ENCODE data around the gene CHRNE.
"Not testable (repeated sequence)": the region's sequence is repeated elsewhere in the genome, so short reads cannot be mapped to it uniquely, and the experiment has no call there.

The CHRNE gene

GRCh38 chr17:4934173-4934979 lies 31.5 kb upstream of the CHRNE start:
- H3K36me3 Mint-ChIP-seq (ENCODE audit: low read depth): peaks cover 47% of the 10 kb centered on the region

GRCh38 chr17:4933646-4934045 lies 30.7 kb upstream of the CHRNE start:
- H3K27me3 Mint-ChIP-seq (ENCODE audit: low read depth): no peaks in the 10 kb centered on the region
- peak overlapping the region; percentile 67 for H3K27ac Mint-ChIP-seq
- H3K36me3 Mint-ChIP-seq (ENCODE audit: low read depth): peaks cover 46% of the 10 kb centered on the region
- peaks cover 27% of the 10 kb centered on the region for H3K4me1 Mint-ChIP-seq (ENCODE audit: low read depth)
- no peak for DNase-seq (ENCODE audit: low spot score)
- no peaks in the 10 kb centered on the region for H3K9me3 Mint-ChIP-seq
- peak overlapping the region; percentile 12 for H3K4me3 Mint-ChIP-seq

More at GRCh38 chr17:4934173-4934979, 31.5 kb upstream of the CHRNE start:
- Mint-ChIP-seq H3K9me3 (no peaks in the 10 kb centered on the region), H3K4me1 (ENCODE audit: low read depth) (peaks cover 31% of the 10 kb centered on the region), H3K4me3 (peak overlapping the region; percentile 12), H3K27ac (peak overlapping the region; percentile 67), H3K27me3 (ENCODE audit: low read depth) (no peaks in the 10 kb centered on the region)
- DNase-seq (ENCODE audit: low spot score): no peak

- Mint-ChIP-seq H3K27ac (no peak overlapping the region), H3K36me3 (ENCODE audit: low read depth) (peaks cover 41% of the 10 kb centered on the region), H3K4me1 (ENCODE audit: low read depth) (peaks cover 21% of the 10 kb centered on the region), H3K27me3 (ENCODE audit: low read depth) (no peaks in the 10 kb centered on the region), H3K4me3 (no peak overlapping the region), H3K9me3 (no peaks in the 10 kb centered on the region)
- DNase-seq (ENCODE audit: low spot score): no peak
These were observed 29.9 kb upstream of the CHRNE start for GRCh38 chr17:4932756-4933155.

DNA sequence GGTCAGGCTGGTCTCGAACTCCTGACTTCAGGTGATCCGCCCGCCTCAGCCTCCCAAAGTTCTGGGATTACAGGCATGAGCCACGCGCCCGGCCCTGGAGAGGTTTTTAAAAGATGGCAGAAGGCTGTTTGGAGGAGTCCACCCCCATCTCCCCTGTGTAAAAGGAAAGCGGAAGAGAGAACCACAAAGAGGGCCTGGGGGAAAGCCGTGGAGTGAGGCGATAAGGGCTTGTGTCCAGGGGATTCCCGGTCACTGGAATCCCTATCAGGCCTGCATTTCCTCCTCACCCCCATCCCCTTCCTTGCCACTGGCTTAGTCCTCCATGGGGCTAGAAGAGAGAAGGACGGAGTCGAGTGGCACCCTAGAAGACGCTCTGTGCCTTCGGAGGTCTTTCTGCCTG lies 29.1 kb upstream of the CHRNE start, which contains the start of gene GP1BA:
TSS of gene GP1BA (plus strand) at position 315 of the 400 bp plus-strand sequence. CDS start 328 bp downstream, outside the sequence.
- Mint-ChIP-seq H3K27me3 (ENCODE audit: low read depth) (no peaks in the 10 kb centered on the region), H3K4me1 (ENCODE audit: low read depth) (peaks cover 21% of the 10 kb centered on the region), H3K27ac (peak within 1 kb of the TSS; percentile 15), H3K36me3 (ENCODE audit: low read depth) (peaks cover 37% of the 10 kb centered on the region), H3K9me3 (no peaks in the 10 kb centered on the region), H3K4me3 (no peak within 1 kb of the TSS)
- DNase-seq (ENCODE audit: low spot score): no peak

GRCh38 chr17:4928881-4929280 lies 26.0 kb upstream of the CHRNE start:
- Mint-ChIP-seq H3K9me3 (no peaks in the 10 kb centered on the region), H3K27me3 (ENCODE audit: low read depth) (no peaks in the 10 kb centered on the region), H3K27ac (no peak overlapping the region), H3K4me3 (no peak overlapping the region), H3K36me3 (ENCODE audit: low read depth) (peaks cover 27% of the 10 kb centered on the region), H3K4me1 (ENCODE audit: low read depth) (peaks cover 6% of the 10 kb centered on the region)
- DNase-seq (ENCODE audit: low spot score): no peak

- H3K36me3 Mint-ChIP-seq (ENCODE audit: low read depth): peaks cover 22% of the 10 kb centered on the region
- DNase-seq (ENCODE audit: low spot score); H3K9me3 Mint-ChIP-seq; H3K4me3 Mint-ChIP-seq; H3K27me3 Mint-ChIP-seq (ENCODE audit: low read depth); H3K4me1 Mint-ChIP-seq (ENCODE audit: low read depth): not testable (repeated sequence)
- H3K27ac Mint-ChIP-seq: peak overlapping the region; percentile 3
These were observed 23.9 kb upstream of the CHRNE start for GRCh38 chr17:4926577-4927335.

DNA sequence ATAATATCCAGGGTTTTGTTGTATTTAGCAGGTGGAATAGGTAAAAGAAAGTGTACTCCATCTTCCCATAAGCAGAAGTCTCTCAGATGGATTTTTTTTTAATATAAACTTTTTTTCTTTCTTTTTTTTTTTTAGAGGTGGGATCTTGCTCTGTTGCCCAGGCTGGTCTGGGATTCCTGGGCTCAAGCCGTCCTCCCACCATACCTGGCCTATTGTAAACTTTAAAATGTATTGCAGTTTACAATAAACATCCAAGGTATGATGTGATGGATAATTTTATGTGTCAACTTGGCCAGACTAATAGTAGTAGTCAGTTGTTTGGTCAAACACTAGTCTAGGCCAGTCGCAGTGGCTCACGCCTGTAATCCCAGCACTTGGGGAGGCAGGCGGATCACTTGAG lies 18.4 kb upstream of the CHRNE start:
- Mint-ChIP-seq H3K27ac (no peak overlapping the region), H3K36me3 (ENCODE audit: low read depth) (peaks cover under 1% of the 10 kb centered on the region), H3K4me3 (no peak overlapping the region), H3K27me3 (ENCODE audit: low read depth) (no peaks in the 10 kb centered on the region), H3K9me3 (no peaks in the 10 kb centered on the region), H3K4me1 (ENCODE audit: low read depth) (no peaks in the 10 kb centered on the region)
- no peak for DNase-seq (ENCODE audit: low spot score)

GRCh38 chr17:4920351-4921048 lies 17.6 kb upstream of the CHRNE start:
- Mint-ChIP-seq H3K9me3 (no peaks in the 10 kb centered on the region), H3K4me1 (ENCODE audit: low read depth) (no peaks in the 10 kb centered on the region), H3K27me3 (ENCODE audit: low read depth) (no peaks in the 10 kb centered on the region), H3K27ac (no peak overlapping the region), H3K4me3 (no peak overlapping the region), H3K36me3 (ENCODE audit: low read depth) (no peaks in the 10 kb centered on the region)
- no peak for DNase-seq (ENCODE audit: low spot score)

- Mint-ChIP-seq H3K9me3 (no peaks in the 10 kb centered on the region), H3K4me3 (no peak overlapping the region), H3K36me3 (ENCODE audit: low read depth) (no peaks in the 10 kb centered on the region), H3K27me3 (ENCODE audit: low read depth) (no peaks in the 10 kb centered on the region), H3K27ac (no peak overlapping the region), H3K4me1 (ENCODE audit: low read depth) (no peaks in the 10 kb centered on the region)
- no peak for DNase-seq (ENCODE audit: low spot score)
These were observed 16.7 kb upstream of the CHRNE start for GRCh38 chr17:4919511-4920047.

DNA sequence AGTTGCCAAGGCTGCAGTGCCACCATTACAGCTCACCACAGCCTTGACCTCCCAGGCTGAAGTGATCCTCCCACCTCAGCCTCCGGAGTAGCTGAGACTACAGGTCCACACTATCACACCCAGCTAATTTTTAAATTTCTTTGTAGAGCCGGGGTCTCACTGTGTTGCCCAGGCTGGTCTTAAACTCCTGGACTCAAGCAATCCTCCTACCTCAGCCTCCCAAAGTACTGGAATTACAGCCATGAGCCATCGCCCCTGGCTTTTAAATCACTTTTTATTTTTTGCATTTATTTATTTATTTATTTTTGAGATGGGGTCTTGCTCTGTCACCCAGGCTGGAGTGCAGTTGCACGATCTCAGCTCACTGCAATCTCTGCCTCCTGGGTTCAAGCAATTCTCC lies 11.7 kb upstream of the CHRNE start:
- not testable (repeated sequence) for H3K27ac Mint-ChIP-seq; H3K36me3 Mint-ChIP-seq (ENCODE audit: low read depth); H3K4me3 Mint-ChIP-seq; H3K4me1 Mint-ChIP-seq (ENCODE audit: low read depth); DNase-seq (ENCODE audit: low spot score); H3K9me3 Mint-ChIP-seq; H3K27me3 Mint-ChIP-seq (ENCODE audit: low read depth)

GRCh38 chr17:4913994-4914393 lies 11.1 kb upstream of the CHRNE start:
- no peaks in the 10 kb centered on the region for H3K9me3 Mint-ChIP-seq
- H3K4me3 Mint-ChIP-seq: no peak overlapping the region
- no peaks in the 10 kb centered on the region for H3K36me3 Mint-ChIP-seq (ENCODE audit: low read depth)
- DNase-seq (ENCODE audit: low spot score): no peak
- H3K27ac Mint-ChIP-seq: no peak overlapping the region
- H3K4me1 Mint-ChIP-seq (ENCODE audit: low read depth): no peaks in the 10 kb centered on the region
- H3K27me3 Mint-ChIP-seq (ENCODE audit: low read depth): no peaks in the 10 kb centered on the region

DNA sequence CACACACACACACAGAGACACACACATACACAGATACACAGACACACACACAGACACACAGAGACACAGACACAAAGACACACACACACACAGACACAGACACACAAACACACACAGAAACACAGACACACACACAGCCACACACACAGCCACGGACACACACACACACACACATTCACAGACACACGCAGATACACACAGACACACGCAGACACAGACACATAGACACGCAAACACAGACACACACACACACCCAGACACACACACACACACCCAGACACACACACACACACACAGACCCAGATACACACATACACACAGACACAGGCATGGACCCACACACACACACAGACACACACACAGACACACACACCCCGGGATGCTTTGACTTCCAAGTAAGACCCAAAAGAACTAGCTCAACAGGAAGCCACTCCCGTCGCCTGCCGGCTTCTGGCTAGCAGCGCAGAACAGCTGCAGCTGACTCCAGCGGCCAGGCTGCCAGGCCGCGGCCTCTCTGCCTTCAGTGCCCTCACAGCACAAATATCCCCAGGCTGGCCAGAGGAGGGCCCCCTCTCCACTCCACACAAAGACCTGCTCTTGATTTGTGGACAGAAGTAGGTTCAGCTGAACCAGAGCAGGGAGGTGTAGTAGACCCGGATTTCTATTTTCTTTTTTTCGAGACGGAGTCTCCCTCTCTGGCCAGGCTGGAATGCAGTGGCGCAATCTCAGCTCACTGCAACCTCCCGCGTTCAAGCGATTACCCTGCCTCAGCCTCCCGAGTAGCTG lies 6.0 kb upstream of the CHRNE start:
- Mint-ChIP-seq H3K27me3 (ENCODE audit: low read depth) (no peaks in the 10 kb centered on the region), H3K9me3 (no peaks in the 10 kb centered on the region), H3K4me3 (no peak overlapping the region), H3K4me1 (ENCODE audit: low read depth) (no peaks in the 10 kb centered on the region), H3K27ac (no peak overlapping the region), H3K36me3 (ENCODE audit: low read depth) (no peaks in the 10 kb centered on the region)
- DNase-seq (ENCODE audit: low spot score): peak; percentile 76

DNA sequence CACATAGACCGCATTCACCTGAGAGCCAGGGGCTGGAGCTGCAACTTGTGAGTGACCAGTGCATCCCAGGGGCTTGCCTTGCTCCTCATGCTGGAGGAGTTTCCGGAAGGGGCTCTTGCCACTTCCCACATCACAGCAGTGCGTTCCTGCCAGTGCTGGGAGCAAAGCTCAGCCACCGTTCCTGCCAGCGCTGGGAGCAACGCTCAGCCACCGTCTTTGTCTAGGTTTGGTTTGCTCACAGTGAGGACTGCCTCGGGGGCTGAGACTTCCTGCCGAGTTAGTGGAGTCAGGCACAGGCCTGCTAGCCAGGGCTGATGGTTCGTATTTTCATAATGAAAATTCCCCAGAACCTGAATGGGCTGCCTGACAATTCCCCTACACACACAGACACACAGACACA lies 5.4 kb upstream of the CHRNE start:
- Mint-ChIP-seq H3K4me3 (no peak overlapping the region), H3K9me3 (no peaks in the 10 kb centered on the region), H3K4me1 (ENCODE audit: low read depth) (peaks cover 4% of the 10 kb centered on the region), H3K27ac (no peak overlapping the region), H3K36me3 (ENCODE audit: low read depth) (no peaks in the 10 kb centered on the region), H3K27me3 (ENCODE audit: low read depth) (no peaks in the 10 kb centered on the region)
- DNase-seq (ENCODE audit: low spot score): no peak

Measured in T-helper 2 cell treated with Interferon-gamma antibody and Interleukin-4, amounts not matched to agents 5 μg/mL and 100 μg/mL, for 36 hours (primary cell).